Keratinocyte (primary cell): ENCODE results near the gene TNFAIP2.
"Not testable (repeated sequence)": the region's sequence is repeated elsewhere in the genome, so short reads cannot be mapped to it uniquely, and the experiment has no call there.

ENCODE experiments used
- CTCF ChIP-seq, 3 experiments: IDR thresholded peaks in 1 of 3; conservative IDR thresholded peaks in 1 of 3; optimal IDR thresholded peaks in 1 of 3; 2 replicates in 2 of 3; 3 replicates in 1 of 3; pipeline versions ENCODE3 to v1.5.1; 2011; ENCODE audit warnings: low read length in 3 of 3, mild to moderate bottlenecking in 3 of 3, moderate library complexity in 2 of 3, control low read depth in 1 of 3, inconsistent platforms in 1 of 3; ENCODE audit not compliant: insufficient read depth in 2 of 3; ENCODE audit errors: extremely low read depth in 1 of 3
- EZH2 ChIP-seq: IDR thresholded peaks from one replicate; pipeline ENCODE4 v1.6.1; 2012; ENCODE audit warnings: inconsistent platforms, mild to moderate bottlenecking, low read length, moderate library complexity

- not testable (repeated sequence) for TF ChIP-seq CTCF (optimal IDR thresholded peaks at IDR 0.05 in 1 of 3, IDR thresholded peaks at IDR 0.05 in 1 of 3, conservative IDR thresholded peaks at IDR 0.05 in 1 of 3; ENCODE audit: extremely low read depth in 1 of 3, insufficient read depth in 2 of 3, low read length in 3 of 3); EZH2
Measured at GRCh38 chr14:103119527-103119926, 3.7 kb upstream of the TNFAIP2 start.
